Measurements from ENCODE around the gene TTC24.
"Not testable (repeated sequence)": the region's sequence is repeated elsewhere in the genome, so short reads cannot be mapped to it uniquely, and the experiment has no call there.

The TTC24 gene

GRCh38 chr1:156587927-156588326 lies 8.4 kb downstream of the TTC24 start:
- not testable (repeated sequence) for DNase-seq

DNA sequence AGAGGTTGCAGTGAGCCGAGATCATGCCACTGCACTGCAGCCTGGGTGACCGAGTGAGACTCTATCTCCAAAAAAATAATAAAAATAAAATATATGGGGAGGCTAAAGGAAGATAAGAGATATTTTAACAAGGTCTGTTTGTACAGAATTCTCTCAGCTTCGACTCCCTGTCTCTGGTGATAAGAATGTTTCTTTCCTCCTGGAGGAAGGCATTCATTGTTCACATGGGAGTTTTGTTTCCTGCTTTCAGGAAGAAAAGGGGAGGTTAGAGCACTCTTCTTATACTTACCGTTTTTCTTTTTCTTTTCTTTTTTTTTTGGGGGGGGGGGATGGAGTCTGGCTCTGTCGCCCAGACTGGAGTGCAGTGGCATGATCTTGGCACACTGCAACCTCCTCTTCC lies 10.0 kb downstream of the TTC24 start:
- DNase-seq = no peak

DNA sequence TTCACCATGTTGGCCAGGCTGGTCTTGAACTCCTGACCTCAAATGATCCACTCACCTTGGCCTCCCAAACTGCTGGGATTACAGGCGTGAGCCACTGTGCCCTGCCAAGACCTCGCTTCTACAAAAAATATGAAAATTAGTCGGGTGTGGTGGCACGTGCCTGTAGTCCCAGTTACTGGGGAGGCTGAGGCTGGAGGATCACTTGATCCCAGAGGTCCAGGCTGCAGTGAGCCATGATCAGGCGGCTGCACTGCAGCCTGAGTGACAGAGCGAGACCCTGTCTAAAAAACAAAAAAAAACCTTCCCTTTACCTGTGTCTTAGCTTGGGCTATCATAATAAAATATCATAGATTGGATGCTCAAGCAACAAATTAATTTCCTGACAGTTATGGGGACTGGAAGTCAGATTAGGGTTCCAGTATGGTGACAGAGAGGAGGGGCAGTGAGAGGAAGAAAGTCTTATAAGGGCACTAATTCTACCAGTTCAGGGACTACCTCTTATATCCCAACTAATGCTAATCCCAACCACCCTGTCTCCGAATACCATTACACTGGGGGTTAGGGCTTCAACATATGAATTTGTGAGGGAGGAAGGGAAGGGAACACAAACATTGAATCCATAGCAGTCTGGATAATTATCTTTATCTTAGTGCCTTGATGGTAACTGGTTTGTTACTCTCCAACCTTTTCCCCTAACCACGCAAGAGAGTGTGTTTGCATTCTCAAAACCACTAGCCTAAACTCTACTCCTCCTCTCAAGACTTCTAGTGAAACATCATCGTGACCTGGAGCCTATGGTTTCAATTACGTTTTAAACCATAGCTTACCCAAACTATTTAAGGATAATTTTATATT lies 11.0 kb downstream of the TTC24 start:
- no peak for DNase-seq

DNA sequence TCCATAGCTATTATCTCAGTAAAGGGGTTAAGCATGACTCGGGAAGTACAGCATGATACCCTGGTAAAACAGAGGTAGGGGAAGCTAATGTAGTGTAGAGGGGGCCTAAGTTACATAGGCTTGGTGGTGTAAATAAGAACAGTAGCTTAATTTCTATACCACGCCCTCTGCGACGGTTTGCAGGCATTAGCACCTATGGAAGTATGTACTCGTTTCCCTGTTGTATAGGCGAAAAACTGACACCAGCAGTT lies 11.6 kb downstream of the TTC24 start:
- DNase-seq = no peak

- peak; percentile 62 for DNase-seq
Observed at GRCh38 chr1:156591432-156592157, 12.1 kb downstream of the TTC24 start, which contains the start of gene NAXE. TSS of gene NAXE (plus strand) at chr1:156591776. CDS start at chr1:156591805, 29 bp downstream.

- no peak for DNase-seq
Observed at GRCh38 chr1:156592158-156592909, 12.8 kb downstream of the TTC24 start.

GRCh38 chr1:156592910-156593660 lies 13.6 kb downstream of the TTC24 start:
- no peak for DNase-seq

GRCh38 chr1:156593661-156593989 lies 14.1 kb downstream of the TTC24 start:
- no peak for DNase-seq

DNA sequence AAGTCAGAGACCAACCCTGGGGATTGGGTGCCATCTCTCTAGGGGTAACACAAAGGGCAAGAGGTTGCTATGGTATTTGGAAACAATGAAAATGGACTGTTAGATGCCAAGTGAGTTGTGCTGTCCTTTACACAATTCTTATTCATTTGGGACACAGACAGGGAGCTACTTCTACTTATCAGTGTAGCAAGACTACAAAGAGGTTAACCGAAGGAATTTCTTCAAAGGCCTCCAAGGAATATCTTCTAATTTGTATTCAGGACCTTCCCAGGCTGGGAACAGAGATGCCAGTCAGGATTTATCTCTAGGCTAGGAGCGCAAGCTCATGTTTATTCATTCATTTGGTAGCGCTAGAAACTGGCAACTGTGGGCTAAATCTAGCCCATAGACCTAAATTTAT lies 14.7 kb downstream of the TTC24 start:
- DNase-seq = no peak

GRCh38 chr1:156595016-156595415 lies 15.5 kb downstream of the TTC24 start:
- DNase-seq = no peak

DNA sequence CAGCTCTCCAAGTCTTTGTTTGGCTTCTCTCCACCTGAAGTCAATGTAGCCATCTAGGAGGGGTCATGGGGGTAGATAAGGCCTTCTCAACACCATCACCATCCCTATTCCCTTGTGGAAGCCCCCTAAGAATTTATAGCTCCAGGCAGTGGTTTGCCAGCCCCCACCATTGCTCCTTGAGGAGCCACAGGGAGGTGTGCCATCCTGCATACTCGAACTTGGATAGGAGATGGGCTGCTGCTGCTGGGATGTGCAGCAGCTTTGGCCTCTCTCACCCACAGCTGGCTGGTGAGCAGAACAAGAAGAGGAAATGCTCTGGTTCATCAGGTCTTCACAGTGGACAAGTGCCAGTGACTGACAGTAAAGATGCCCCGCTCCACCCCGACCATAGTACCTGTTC lies 16.9 kb downstream of the TTC24 start:
- no peak for DNase-seq

- no peak for DNase-seq
Observed at GRCh38 chr1:156598125-156598524, 18.6 kb downstream of the TTC24 start.

- DNase-seq = no peak
Observed at GRCh38 chr1:156598731-156599432, 19.4 kb downstream of the TTC24 start.

GRCh38 chr1:156599811-156600210 lies 20.3 kb downstream of the TTC24 start:
- no peak for DNase-seq

GRCh38 chr1:156600733-156601121 lies 21.2 kb downstream of the TTC24 start:
- no peak for DNase-seq

DNA sequence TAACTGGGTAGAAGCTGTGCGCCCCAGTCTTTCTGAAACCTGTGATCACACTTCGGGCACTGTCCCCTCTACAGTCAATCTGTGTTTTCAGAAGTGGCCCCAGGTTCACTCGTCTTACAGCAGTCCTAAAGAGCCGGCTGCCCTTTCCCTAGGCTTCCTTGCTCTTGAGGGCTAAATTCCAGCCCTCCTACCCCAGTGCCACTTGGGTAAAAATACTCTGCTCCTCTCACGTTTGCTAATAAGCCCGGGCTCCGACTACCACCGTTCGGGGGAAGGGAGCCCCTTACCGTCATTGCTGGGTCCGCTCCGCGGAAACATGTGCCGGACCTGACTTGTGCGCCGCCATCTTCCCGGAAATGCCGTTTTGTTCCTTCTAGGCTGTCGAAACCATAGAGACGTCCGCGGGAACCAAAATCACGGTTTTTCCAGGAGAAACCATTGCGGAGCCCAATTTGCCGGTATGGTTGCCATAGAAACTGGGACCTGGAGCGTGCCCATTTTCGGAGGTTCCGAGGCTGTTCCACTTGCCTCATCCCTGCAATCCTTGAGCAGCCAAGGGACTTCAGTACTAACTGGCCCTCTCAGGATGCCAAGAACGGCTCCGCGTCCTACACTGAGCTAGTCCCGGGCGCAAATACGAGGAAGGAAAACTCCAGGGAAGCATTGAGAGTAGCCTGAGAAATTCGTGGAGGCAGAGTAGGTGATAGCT lies 21.8 kb downstream of the TTC24 start, which contains the start of gene GPATCH4:
Gene GPATCH4, minus strand, starts transcription at position 358 of the 709 bp plus-strand sequence.
- peak; percentile 68 for DNase-seq

DNA sequence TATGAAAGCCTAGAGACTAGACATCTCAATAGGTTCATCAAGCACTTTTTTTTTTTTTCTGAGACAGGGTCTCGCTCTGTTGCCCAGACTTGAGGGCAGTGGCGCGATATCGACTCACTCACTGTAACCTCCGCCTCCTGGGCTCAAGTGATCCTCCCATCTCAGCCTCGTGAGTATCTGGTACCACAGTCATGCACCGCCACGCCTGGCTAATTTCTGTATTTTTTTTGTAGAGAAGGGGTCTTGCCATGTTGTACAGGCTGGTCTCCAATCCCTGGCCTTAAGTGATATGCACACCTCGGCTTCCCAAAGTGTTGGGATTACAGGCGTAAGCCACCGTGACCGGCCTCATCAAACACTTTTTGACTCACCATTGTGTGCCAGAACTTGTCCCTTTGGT lies 22.4 kb downstream of the TTC24 start:
- no peak for DNase-seq

GRCh38 chr1:156602557-156602993 lies 23.1 kb downstream of the TTC24 start:
- DNase-seq = no peak

DNA sequence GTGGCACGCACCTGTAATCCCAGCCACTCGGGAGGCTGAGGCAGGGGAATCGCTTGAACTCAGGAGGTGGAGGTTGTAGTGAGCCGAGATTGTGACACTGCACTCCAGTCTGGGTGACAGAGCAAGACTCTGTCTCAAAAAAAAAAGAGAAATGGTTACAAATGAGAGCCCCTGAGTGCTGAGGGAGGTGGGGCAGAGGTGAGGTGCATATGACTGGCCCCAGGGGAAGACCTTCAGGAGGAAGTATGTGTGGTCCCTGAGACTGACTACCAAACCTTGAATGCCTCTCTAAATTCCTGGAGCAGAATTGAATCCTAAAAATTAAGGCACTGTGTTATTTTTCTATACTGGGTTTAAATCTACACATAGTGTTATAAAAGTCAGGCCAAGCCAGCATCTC lies 27.8 kb downstream of the TTC24 start:
- DNase-seq = not testable (repeated sequence)

DNA sequence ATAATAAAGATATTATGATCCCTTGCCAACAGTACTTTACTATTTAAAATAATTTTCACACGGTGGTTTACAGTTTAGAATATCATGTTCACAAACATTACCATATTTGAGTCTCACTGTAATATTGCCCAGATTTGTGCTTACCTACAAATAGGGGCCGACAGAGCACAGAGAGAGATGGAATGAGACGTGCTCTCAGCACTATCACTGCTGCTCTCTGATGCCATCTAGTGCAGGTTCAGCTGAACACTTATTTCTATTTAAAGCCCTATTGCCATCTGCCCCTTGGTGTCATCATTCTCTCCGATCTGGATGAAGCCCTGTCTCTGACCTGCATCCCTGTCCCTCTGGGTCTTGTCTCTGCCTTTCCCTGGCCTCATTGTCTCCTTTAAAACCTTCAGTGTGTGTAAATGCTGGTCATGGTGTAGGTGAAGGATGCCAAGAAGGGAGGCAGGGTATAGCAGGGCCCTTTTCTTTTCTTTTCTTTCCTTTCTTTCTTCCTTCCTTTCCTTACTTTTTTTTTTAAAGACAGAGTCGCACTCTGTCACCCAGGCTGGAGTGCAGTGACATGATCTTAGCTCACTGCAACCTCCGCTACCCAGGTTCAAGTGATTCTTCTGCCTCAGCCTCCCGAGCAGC lies 28.6 kb downstream of the TTC24 start:
- peak; percentile 58 for DNase-seq

DNA sequence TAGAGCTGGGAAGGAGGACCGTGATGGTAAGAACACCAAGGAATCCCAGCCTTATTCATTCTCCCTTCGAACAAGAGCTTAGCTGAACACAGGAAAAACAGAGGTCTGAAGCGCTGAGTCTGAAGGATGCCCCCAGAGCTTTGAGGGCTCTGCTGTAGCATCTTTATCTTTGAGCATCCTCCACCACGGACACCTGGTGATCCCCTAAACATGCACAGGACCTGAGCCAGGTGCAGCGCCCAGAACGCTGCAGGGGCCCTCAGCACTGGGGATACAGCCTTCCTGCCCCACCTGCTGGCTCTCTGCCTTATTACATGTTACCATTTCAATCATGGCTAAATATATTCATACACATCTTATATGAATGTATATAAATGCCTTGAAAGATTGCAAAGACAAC lies 29.5 kb downstream of the TTC24 start:
- DNase-seq = peak; percentile 54

Data from effector CD4-positive, alpha-beta T cell (primary cell).